GM21529 (cell line): ENCODE results near the gene NOL11.
"Not testable (repeated sequence)": the region's sequence is repeated elsewhere in the genome, so short reads cannot be mapped to it uniquely, and the experiment has no call there.

Experiments used
- ATAC-seq: cut with Tn5 transposase; IDR thresholded peaks from one replicate; pipeline ENCODE4 v1.9.1; 2021; ENCODE audit not compliant: unreplicated experiment

The NOL11 gene

GRCh38 chr17:67707442-67707841 lies 10.3 kb upstream of the NOL11 start:
- no peak for ATAC-seq

GRCh38 chr17:67708378-67708777 lies 9.4 kb upstream of the NOL11 start:
- ATAC-seq, result no peak

GRCh38 chr17:67711916-67712315 lies 5.8 kb upstream of the NOL11 start:
- ATAC-seq, result no peak

- no peak for ATAC-seq
Measured at GRCh38 chr17:67712375-67712774, 5.4 kb upstream of the NOL11 start.

- no peak for ATAC-seq
Measured at GRCh38 chr17:67713169-67713568, 4.6 kb upstream of the NOL11 start.

GRCh38 chr17:67716405-67716798 lies 1.3 kb upstream of the NOL11 start:
- ATAC-seq, result no peak

GRCh38 chr17:67717192-67717623 lies 528 bp upstream of the NOL11 start:
- no peak for ATAC-seq

- ATAC-seq, result no peak
Measured at GRCh38 chr17:67718325-67718941, 697 bp downstream of the NOL11 start.

- ATAC-seq, result no peak
Measured at GRCh38 chr17:67725373-67725791, 7.6 kb downstream of the NOL11 start.

- ATAC-seq, result no peak
Measured at GRCh38 chr17:67725807-67726206, 8.1 kb downstream of the NOL11 start.

- ATAC-seq, result not testable (repeated sequence)
Measured at GRCh38 chr17:67727152-67728039, 9.7 kb downstream of the NOL11 start.

- ATAC-seq, result no peak
Measured at GRCh38 chr17:67729903-67730302, 12.2 kb downstream of the NOL11 start.

GRCh38 chr17:67730731-67731130 lies 13.0 kb downstream of the NOL11 start:
- ATAC-seq, result no peak

- no peak for ATAC-seq
Measured at GRCh38 chr17:67733449-67733848, 15.7 kb downstream of the NOL11 start.

- no peak for ATAC-seq
Measured at GRCh38 chr17:67737145-67737544, 19.4 kb downstream of the NOL11 start.

- ATAC-seq, result no peak
Measured at GRCh38 chr17:67742025-67742424, 24.3 kb downstream of the NOL11 start.

GRCh38 chr17:67746704-67747571 lies 29.2 kb downstream of the NOL11 start:
- ATAC-seq, result no peak

- no peak for ATAC-seq
Measured at GRCh38 chr17:67747681-67748235, 30.0 kb downstream of the NOL11 start.

GRCh38 chr17:67750067-67750466 lies 32.3 kb downstream of the NOL11 start:
- no peak for ATAC-seq

GRCh38 chr17:67751101-67752074 lies 33.7 kb downstream of the NOL11 start:
- no peak for ATAC-seq
